ENCODE results near the gene NEDD4L.

The NEDD4L gene

GRCh38 chr18:58382446-58382845, 338.4 kb downstream of the NEDD4L start:
- Histone ChIP-seq H3K36me3 (ENCODE audit: insufficient read depth, insufficient read length, low read length) (peaks cover 38% of the 10 kb centered on the region), H3K4me1 (ENCODE audit: insufficient read depth, insufficient read length) (no peaks in the 10 kb centered on the region), H3K27me3 (ENCODE audit: insufficient read depth, insufficient read length) (no peaks in the 10 kb centered on the region), H3K9ac (ENCODE audit: insufficient read length, low read depth) (no peak overlapping the region), H3K4me3 (ENCODE audit: insufficient read length, low read depth) (no peak overlapping the region), H3K9me3 (ENCODE audit: insufficient read depth, low read length) (no peaks in the 10 kb centered on the region)
- no peak for DNase-seq (ENCODE audit: low read depth, low spot score)
- TF ChIP-seq ZNF274 (IDR thresholded peaks at IDR 0.05; ENCODE audit: low read depth, low read length), result no peak
- TF ChIP-seq SUZ12 (IDR thresholded peaks at IDR 0.05; ENCODE audit: extremely low read depth, insufficient read depth, insufficient read length), result no peak

DNA sequence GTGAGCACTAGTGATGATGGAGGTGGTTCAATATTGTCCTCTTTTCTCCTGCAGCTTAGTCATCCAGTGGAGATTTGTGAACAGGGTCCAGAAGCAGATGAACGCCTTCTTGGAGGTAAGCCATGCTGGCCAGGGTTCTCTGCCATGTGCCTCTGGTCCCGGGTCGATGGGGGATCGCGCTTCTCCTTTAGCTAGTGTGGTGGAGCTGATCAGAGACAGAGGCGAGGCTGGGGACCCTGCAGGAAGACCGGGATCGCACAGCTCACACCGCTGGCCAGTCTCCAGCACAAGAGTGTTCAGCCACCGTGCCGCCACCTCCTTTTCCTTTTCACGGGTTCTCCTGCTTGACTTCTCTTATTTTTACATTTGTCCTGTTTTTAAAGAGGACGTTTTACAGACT, 341.4 kb downstream of the NEDD4L start:
- TF ChIP-seq ZNF274 (IDR thresholded peaks at IDR 0.05; ENCODE audit: low read depth, low read length) (no peak), YY1 (IDR thresholded peaks at IDR 0.05; ENCODE audit: insufficient read depth, insufficient read length) (no peak), SUZ12 (IDR thresholded peaks at IDR 0.05; ENCODE audit: extremely low read depth, insufficient read depth, insufficient read length) (no peak)
- no peaks in the 10 kb centered on the region for H3K27me3 ChIP-seq (ENCODE audit: insufficient read depth, insufficient read length)
- DNase-seq (ENCODE audit: low read depth, low spot score), result no peak
- no peak overlapping the region for H3K9ac ChIP-seq (ENCODE audit: insufficient read length, low read depth)
- no peaks in the 10 kb centered on the region for H3K9me3 ChIP-seq (ENCODE audit: insufficient read depth, low read length)
- peaks cover 2% of the 10 kb centered on the region for H3K4me1 ChIP-seq (ENCODE audit: insufficient read depth, insufficient read length)
- H3K4me3 ChIP-seq (ENCODE audit: insufficient read length, low read depth), result no peak overlapping the region
- peaks cover 62% of the 10 kb centered on the region for H3K36me3 ChIP-seq (ENCODE audit: insufficient read depth, insufficient read length, low read length)

GRCh38 chr18:58386780-58387179, 342.8 kb downstream of the NEDD4L start:
- no peaks in the 10 kb centered on the region for H3K9me3 ChIP-seq (ENCODE audit: insufficient read depth, low read length)
- TF ChIP-seq SUZ12 (IDR thresholded peaks at IDR 0.05; ENCODE audit: extremely low read depth, insufficient read depth, insufficient read length) (no peak), YY1 (IDR thresholded peaks at IDR 0.05; ENCODE audit: insufficient read depth, insufficient read length) (no peak), ZNF274 (IDR thresholded peaks at IDR 0.05; ENCODE audit: low read depth, low read length) (no peak)
- no peak overlapping the region for H3K4me3 ChIP-seq (ENCODE audit: insufficient read length, low read depth)
- H3K36me3 ChIP-seq (ENCODE audit: insufficient read depth, insufficient read length, low read length), result peaks cover 68% of the 10 kb centered on the region
- DNase-seq (ENCODE audit: low read depth, low spot score), result no peak
- peaks cover 2% of the 10 kb centered on the region for H3K4me1 ChIP-seq (ENCODE audit: insufficient read depth, insufficient read length)
- no peaks in the 10 kb centered on the region for H3K27me3 ChIP-seq (ENCODE audit: insufficient read depth, insufficient read length)
- H3K9ac ChIP-seq (ENCODE audit: insufficient read length, low read depth), result no peak overlapping the region

GRCh38 chr18:58387716-58388115, 343.7 kb downstream of the NEDD4L start:
- TF ChIP-seq SUZ12 (IDR thresholded peaks at IDR 0.05; ENCODE audit: extremely low read depth, insufficient read depth, insufficient read length) (no peak), YY1 (IDR thresholded peaks at IDR 0.05; ENCODE audit: insufficient read depth, insufficient read length) (no peak), ZNF274 (IDR thresholded peaks at IDR 0.05; ENCODE audit: low read depth, low read length) (no peak)
- no peak overlapping the region for H3K4me3 ChIP-seq (ENCODE audit: insufficient read length, low read depth)
- H3K9ac ChIP-seq (ENCODE audit: insufficient read length, low read depth), result no peak overlapping the region
- DNase-seq (ENCODE audit: low read depth, low spot score), result no peak
- H3K36me3 ChIP-seq (ENCODE audit: insufficient read depth, insufficient read length, low read length), result peaks cover 69% of the 10 kb centered on the region
- peaks cover 5% of the 10 kb centered on the region for H3K4me1 ChIP-seq (ENCODE audit: insufficient read depth, insufficient read length)
- H3K9me3 ChIP-seq (ENCODE audit: insufficient read depth, low read length), result no peaks in the 10 kb centered on the region
- no peaks in the 10 kb centered on the region for H3K27me3 ChIP-seq (ENCODE audit: insufficient read depth, insufficient read length)

DNA sequence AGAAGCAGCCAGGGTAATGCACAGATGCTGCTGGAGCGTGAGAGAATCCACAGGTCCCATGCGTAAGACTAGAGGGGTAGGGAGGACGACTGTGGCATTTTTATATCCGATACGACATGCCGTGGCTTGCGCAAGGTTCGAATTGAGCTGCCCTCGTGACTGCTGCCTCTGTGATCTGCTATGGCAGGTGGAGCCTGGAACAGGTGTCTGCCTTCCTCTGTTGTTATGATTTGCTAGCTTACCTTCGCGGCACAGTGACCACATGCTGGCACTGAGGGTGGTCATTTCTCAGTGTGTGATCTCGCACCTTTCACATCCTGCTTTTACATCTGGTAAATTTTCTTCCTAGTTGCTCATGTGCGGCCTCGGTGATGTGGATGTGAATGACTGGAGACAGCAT, 344.7 kb downstream of the NEDD4L start:
- Histone ChIP-seq H3K9ac (ENCODE audit: insufficient read length, low read depth) (no peak overlapping the region), H3K4me3 (ENCODE audit: insufficient read length, low read depth) (no peak overlapping the region), H3K4me1 (ENCODE audit: insufficient read depth, insufficient read length) (peaks cover 5% of the 10 kb centered on the region), H3K36me3 (ENCODE audit: insufficient read depth, insufficient read length, low read length) (peaks cover 68% of the 10 kb centered on the region), H3K9me3 (ENCODE audit: insufficient read depth, low read length) (no peaks in the 10 kb centered on the region), H3K27me3 (ENCODE audit: insufficient read depth, insufficient read length) (no peaks in the 10 kb centered on the region)
- TF ChIP-seq YY1 (IDR thresholded peaks at IDR 0.05; ENCODE audit: insufficient read depth, insufficient read length), result no peak
- TF ChIP-seq ZNF274 (IDR thresholded peaks at IDR 0.05; ENCODE audit: low read depth, low read length), result no peak
- no peak for TF ChIP-seq SUZ12 (IDR thresholded peaks at IDR 0.05; ENCODE audit: extremely low read depth, insufficient read depth, insufficient read length)
- DNase-seq (ENCODE audit: low read depth, low spot score), result no peak

GRCh38 chr18:58389745-58390144, 345.7 kb downstream of the NEDD4L start:
- Histone ChIP-seq H3K27me3 (ENCODE audit: insufficient read depth, insufficient read length) (no peaks in the 10 kb centered on the region), H3K4me3 (ENCODE audit: insufficient read length, low read depth) (no peak overlapping the region), H3K9me3 (ENCODE audit: insufficient read depth, low read length) (no peaks in the 10 kb centered on the region), H3K4me1 (ENCODE audit: insufficient read depth, insufficient read length) (peaks cover 5% of the 10 kb centered on the region), H3K36me3 (ENCODE audit: insufficient read depth, insufficient read length, low read length) (peaks cover 62% of the 10 kb centered on the region), H3K9ac (ENCODE audit: insufficient read length, low read depth) (no peak overlapping the region)
- no peak for TF ChIP-seq SUZ12 (IDR thresholded peaks at IDR 0.05; ENCODE audit: extremely low read depth, insufficient read depth, insufficient read length)
- TF ChIP-seq YY1 (IDR thresholded peaks at IDR 0.05; ENCODE audit: insufficient read depth, insufficient read length), result no peak
- no peak for TF ChIP-seq ZNF274 (IDR thresholded peaks at IDR 0.05; ENCODE audit: low read depth, low read length)
- DNase-seq (ENCODE audit: low read depth, low spot score), result no peak

DNA sequence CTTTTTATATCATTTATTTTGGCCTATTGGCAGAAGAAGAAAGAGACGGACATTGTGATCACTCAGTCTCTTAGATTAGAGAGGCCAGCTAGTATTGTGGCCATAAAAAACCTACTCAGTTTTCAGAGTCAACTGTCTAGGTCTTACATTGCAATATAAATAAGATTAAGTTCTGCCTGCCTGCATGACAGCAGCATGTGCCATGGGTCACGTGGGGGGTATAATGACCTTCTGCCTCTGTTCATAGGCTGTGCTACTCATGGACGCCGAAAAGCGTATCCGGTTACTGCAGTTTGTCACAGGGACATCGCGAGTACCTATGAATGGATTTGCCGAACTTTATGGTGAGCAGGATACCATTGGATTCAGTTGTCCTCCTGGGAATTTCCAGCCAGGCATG, 346.4 kb downstream of the NEDD4L start:
- DNase-seq (ENCODE audit: low read depth, low spot score), result no peak

More for the DNA sequence above, 346.4 kb downstream of the NEDD4L start:
- TF ChIP-seq ZNF274 (IDR thresholded peaks at IDR 0.05; ENCODE audit: low read depth, low read length), result no peak
- no peak for TF ChIP-seq SUZ12 (IDR thresholded peaks at IDR 0.05; ENCODE audit: extremely low read depth, insufficient read depth, insufficient read length)
- no peak for TF ChIP-seq YY1 (IDR thresholded peaks at IDR 0.05; ENCODE audit: insufficient read depth, insufficient read length)
- Histone ChIP-seq H3K9ac (ENCODE audit: insufficient read length, low read depth) (no peak overlapping the region), H3K27me3 (ENCODE audit: insufficient read depth, insufficient read length) (no peaks in the 10 kb centered on the region), H3K36me3 (ENCODE audit: insufficient read depth, insufficient read length, low read length) (peaks cover 62% of the 10 kb centered on the region), H3K4me3 (ENCODE audit: insufficient read length, low read depth) (no peak overlapping the region), H3K9me3 (ENCODE audit: insufficient read depth, low read length) (no peaks in the 10 kb centered on the region), H3K4me1 (ENCODE audit: insufficient read depth, insufficient read length) (peaks cover 5% of the 10 kb centered on the region)

All from NT2/D1 (cell line).